Measurements from ENCODE around the gene C20orf204.

The C20orf204 gene

DNA sequence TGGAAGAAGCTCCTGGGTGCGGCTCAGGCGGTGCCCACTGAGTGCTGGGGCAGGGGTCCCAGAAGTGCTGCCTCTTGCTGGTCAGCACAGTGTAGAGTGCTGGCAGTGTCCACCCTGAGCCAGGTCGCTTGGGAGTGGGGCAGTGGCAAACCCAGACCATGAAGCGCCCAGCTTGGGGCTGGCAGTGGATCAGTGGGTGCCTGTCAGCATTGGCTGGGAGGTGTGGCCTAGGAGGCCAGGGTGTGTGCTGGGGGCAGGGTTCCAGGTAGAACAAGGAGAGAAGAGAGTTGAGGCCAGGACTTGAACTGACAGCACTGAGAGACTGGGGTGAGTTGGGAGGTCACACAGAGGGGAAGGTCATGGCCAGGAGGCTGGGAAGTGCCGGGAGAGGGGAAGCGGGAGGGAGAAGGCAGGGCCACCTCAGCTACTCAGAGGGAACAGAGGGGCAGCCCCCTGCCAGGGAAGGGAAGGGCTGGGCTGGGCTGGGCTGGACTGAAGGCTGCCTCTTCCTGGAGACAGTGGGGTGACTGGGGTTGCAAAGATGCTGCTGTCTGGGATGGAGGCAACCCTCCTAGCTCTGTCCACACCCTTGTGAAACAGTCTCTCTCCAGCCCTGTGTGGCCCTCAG, 31.1 kb downstream of the C20orf204 start:
- FAIRE-seq (no peak), DNase-seq (ENCODE audit: insufficient read length, low spot score) (no peak)
- TF ChIP-seq, protein P1, sequence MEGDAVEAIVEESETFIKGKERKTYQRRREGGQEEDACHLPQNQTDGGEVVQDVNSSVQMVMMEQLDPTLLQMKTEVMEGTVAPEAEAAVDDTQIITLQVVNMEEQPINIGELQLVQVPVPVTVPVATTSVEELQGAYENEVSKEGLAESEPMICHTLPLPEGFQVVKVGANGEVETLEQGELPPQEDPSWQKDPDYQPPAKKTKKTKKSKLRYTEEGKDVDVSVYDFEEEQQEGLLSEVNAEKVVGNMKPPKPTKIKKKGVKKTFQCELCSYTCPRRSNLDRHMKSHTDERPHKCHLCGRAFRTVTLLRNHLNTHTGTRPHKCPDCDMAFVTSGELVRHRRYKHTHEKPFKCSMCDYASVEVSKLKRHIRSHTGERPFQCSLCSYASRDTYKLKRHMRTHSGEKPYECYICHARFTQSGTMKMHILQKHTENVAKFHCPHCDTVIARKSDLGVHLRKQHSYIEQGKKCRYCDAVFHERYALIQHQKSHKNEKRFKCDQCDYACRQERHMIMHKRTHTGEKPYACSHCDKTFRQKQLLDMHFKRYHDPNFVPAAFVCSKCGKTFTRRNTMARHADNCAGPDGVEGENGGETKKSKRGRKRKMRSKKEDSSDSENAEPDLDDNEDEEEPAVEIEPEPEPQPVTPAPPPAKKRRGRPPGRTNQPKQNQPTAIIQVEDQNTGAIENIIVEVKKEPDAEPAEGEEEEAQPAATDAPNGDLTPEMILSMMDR (IDR thresholded peaks at IDR 0.05; ENCODE audit: insufficient read depth, missing control alignments), result no peak

DNA sequence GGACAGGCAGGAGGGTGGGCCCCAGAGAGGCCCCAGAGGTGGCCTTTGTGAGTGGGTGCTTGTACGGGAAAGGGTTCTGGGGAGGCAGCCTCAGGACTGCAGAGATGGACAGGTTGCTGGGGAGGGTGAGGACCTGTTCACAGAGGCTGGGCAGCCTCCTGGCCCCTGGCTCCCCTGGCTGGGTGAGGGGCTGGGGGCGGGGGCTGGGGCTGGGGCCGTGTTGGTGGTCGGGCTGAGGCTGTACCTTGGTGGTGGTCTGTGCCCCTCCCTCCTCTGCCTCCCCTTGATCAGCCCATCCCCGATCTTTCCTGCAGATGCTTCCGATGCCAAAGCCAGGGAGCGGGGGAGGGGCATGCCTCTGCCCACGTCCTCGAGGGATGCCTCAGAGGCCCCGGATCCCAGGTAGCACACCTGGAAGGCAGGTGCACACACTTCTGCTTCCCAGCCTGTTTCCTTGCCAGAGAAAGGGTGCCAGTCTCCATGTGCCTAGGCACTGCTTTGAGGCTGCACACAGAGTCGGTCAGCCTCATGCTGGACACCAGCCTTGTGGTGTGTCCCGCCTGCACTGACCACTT, 31.8 kb downstream of the C20orf204 start:
- no peak for DNase-seq (ENCODE audit: insufficient read length, low spot score)
- FAIRE-seq, result no peak
- TF ChIP-seq, protein P1 (IDR thresholded peaks at IDR 0.05; ENCODE audit: insufficient read depth, missing control alignments), result no peak

DNA sequence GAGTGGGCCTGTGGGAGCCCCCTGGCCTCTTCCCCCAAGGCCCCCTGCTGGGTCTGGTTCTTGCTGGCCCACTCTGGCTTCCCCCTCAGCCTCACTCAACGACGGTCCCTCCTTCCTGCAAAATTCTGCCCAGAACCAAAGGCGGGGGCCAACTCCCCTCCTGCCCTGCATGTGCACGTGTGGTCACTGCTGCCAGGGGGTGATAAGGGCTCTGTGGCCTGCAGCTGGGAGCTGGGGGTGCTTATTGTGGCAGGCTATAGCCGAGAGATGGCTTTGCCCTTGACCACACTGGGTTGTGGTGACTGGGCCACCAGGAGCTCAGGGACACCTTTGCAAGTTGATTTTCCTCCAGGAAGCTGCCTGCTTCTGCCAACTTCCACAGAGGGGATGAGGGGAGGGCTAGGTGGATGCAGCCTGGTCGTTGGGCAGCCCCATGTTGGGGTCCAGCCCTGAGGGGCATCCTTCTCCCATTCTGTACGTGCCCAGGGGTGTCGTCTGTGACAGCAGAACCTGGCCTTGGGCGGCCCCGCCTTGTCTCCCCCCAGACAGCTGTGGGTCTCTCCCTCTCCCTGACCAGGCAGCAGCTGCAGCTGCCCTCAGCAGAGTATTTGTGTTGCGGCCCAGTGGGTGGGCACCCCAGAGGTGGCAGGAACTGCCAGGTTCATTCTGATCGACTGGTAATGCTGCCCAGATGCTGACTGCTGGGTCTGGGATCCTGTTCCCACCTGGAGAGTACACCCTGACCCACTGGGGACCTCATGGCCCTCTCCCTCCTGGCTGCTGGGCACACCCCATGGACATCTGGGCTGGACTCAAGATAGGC, 32.6 kb downstream of the C20orf204 start:
- no peak for DNase-seq (ENCODE audit: insufficient read length, low spot score)

DNA sequence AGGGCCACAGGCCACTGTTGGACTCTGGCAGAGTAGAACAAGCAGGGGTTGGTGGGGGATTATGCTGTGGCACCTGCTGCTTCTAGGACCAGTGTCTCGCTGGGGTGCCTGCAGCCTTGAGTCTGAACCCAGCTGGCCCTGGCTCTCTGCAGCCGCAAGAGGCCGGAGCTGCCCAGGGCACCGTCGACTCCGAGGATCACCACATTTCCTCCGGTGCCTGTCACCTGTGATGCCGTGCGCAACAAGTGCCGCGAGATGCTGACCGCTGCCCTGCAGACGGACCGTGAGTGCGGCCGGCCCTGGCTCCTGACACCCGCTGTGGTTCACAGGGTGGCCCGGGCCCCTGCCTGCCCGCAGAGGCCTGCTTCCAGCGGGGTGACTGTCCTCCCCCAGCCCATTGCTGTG, 33.2 kb downstream of the C20orf204 start:
- TF ChIP-seq, protein P1 (IDR thresholded peaks at IDR 0.05; ENCODE audit: insufficient read depth, missing control alignments), result no peak
- FAIRE-seq, result no peak
- no peak for DNase-seq (ENCODE audit: insufficient read length, low spot score)

More for the DNA sequence above, 32.6 kb downstream of the C20orf204 start:
- no peak for FAIRE-seq
- TF ChIP-seq, protein P1 (IDR thresholded peaks at IDR 0.05; ENCODE audit: insufficient read depth, missing control alignments), result no peak

DNA sequence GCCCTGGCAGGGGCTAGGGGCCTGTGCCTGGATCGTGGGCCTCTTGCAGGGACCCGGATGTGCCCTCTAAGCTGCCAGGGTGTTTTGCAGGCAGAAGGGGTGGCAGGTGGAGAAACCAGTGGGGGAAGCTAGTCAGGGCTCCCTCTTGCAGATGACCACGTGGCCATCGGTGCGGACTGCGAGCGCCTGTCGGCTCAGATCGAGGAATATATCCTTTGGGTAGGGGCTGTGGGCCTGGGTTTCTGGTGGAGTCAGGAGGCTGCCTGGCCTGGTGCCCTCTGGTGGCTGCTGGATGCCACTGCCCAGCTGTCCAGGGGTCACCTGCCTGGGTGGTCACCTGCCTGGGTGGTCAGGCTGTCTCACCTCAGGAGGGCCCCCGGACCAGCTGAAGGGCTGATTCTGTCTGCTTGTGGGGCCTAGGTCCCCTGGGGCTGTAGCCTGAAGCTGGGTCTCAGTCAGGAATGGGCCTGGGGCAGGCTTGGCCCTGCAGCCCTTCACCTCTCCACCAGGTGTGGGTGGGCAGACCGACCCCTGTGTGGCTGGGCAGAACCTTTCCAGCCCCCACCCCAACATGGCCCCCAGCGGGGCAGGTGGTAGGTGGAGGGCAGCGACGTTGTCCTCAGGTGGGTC, 33.7 kb downstream of the C20orf204 start:
- no peak for FAIRE-seq
- DNase-seq (ENCODE audit: insufficient read length, low spot score), result peak; percentile 87
- TF ChIP-seq, protein P1 (IDR thresholded peaks at IDR 0.05; ENCODE audit: insufficient read depth, missing control alignments), result peak; percentile 45

DNA sequence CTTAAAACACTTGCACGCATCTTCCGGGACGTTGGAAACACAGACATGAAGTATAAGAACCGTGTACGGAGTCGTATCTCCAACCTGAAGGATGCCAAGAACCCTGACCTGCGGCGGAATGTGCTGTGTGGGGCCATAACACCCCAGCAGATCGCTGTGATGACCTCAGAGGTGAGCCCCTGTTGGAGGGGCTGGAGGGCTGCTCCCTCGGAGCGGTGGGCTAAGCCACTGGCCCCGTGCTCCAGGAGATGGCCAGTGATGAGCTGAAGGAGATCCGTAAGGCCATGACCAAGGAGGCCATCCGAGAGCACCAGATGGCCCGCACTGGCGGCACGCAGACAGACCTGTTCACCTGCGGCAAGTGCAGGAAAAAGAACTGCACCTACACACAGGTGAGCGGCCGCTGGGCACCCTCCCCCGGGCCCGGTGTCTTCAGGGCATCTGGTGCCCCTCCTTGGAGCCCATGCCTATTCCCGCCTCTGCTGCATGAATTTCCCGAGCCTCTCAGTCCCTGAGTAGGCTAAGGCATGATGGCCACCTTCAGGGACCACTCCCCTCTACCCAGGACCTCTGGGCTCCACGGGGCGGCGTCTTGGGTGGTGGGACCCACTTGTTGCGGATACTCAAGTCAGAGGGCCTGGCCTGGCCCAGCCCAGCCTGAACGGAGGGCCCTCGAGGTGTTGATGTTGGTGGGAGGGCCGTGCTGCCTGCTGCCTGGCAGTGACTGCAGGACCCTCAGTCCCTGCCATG, 34.4 kb downstream of the C20orf204 start:
- DNase-seq (ENCODE audit: insufficient read length, low spot score), result no peak
- TF ChIP-seq, protein P1 (IDR thresholded peaks at IDR 0.05; ENCODE audit: insufficient read depth, missing control alignments), result no peak
- no peak for FAIRE-seq

All from D721Med (cell line).